GM18508 (cell line): ENCODE data around the gene DCTPP1.
"Not testable (repeated sequence)": the region's sequence is repeated elsewhere in the genome, so short reads cannot be mapped to it uniquely, and the experiment has no call there.

Experiments
- ATAC-seq: cut with Tn5 transposase; IDR thresholded peaks from one replicate; pipeline ENCODE4 v1.9.1; 2021; ENCODE audit warnings: moderate number of reproducible peaks; ENCODE audit not compliant: insufficient read depth, unreplicated experiment

The DCTPP1 gene

DNA sequence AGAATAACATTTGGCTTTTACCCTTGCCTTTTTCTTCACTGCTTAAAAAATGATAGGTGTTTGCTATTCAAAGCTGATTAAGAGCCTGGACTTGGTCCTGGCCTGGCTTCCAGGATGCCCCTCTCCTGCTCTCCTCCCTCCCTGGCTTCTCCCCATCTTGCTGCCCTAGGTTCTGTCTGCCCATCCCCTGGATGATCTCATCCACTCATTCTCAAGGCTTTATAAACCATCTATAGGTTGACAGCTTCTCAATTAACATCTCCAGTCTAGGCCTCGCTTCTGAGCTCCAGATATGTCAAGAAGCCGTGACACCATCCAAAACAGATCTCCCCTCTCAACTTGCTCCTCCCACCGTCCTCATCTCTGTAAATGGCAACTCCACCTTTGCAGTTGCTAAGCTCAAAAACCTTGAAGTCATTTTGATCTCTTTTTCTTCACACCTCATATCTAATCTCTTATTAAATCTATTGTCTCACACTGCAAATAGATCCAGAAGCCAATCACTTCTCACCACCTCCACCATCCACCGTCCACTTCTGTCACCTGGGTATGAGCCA is 13.7 kb downstream of the DCTPP1 start:
- ATAC-seq, result no peak

DNA sequence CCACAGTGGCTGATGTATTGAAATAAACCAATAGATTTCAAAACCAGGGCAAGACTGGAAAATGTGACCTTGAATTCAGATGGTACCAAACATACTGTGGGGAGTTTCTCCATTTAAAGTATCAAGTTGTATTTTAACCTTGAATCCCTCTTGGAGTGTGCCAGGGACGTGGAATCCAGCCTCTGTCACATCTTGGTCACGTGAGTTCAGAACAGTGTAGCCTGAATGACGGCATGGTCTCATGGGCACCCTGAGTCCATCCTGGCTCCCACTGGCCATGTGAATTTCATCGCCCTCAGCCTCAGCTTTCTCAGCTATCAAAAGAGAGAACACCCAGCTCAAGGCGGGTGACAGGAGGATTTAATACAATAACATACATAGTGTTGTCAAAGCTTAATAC is 15.7 kb downstream of the DCTPP1 start:
- ATAC-seq, result no peak

DNA sequence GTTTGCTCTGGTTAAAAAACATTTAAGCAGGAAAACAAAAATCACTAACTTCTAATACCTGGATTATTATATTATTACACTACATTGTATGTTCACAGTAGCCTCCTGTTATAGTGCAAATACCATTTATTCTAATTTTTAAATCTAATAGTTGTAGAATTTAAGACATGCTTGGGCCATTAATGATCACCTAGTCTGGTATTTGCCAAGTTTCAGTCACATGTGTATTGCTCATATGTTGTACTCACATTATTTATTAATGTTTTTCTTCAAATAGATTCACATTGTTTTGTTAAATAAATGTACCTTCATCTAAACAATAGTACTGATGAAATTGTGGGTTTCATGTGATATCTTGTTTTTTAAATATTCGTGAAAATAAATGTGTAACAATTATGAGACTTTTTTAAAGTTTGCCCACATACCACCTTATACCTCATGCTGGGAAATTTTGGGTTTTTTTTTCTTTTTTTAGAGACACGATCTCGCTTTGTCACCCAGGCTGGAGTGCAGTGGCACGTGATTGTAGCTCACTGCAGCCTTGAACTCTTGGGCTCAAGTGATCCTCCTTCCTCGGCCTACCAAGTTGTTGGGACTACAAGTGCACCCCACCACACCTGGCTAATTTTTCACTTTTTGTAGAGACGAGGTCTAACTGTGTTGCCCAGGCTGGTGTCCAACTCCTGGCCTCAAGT is 16.6 kb downstream of the DCTPP1 start:
- ATAC-seq, result no peak

DNA sequence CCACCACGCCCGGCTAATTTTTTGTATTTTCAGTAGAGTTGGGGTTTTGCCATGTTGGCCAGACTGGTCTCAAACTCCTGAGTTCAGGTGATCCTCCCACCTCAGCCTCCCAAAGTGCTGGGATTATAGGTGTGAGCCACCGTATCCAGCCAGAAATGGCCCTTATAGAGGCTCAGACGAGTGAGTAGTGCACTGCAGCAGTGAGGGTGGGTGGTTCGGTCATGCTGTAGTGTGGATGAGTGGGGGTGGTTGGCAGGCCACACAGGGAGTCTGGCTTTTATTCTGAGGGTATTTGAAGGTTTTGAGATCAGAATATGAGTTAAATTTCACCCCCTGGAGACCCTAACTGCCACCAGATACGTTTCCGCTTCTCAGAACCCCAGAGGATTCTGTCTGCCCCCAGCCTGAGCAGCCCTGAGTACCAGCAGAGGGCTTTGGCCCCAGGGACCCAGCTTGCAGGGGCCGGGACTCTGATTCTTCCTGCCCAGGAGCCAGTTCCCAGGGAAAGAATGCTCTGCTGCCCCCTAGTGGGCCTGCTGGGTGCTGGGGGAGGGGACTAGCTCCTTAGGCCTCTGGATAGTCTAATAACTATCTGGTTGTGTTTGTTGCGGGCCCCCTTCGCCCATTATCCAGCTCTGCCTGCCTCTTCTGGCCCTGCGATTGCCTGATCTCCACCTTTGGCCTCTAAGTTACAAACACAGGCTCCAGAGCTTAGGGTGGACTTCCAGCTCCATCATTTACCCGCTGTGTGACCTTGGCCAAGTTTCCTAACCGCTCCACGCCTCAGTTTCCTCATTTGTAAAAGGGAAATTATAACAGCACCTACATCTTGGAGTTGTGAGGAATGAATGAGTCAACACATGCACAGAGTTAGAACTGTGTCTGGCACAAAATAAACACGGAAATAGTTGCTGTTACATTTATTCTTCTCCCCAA is 20.4 kb downstream of the DCTPP1 start:
- no peak for ATAC-seq

DNA sequence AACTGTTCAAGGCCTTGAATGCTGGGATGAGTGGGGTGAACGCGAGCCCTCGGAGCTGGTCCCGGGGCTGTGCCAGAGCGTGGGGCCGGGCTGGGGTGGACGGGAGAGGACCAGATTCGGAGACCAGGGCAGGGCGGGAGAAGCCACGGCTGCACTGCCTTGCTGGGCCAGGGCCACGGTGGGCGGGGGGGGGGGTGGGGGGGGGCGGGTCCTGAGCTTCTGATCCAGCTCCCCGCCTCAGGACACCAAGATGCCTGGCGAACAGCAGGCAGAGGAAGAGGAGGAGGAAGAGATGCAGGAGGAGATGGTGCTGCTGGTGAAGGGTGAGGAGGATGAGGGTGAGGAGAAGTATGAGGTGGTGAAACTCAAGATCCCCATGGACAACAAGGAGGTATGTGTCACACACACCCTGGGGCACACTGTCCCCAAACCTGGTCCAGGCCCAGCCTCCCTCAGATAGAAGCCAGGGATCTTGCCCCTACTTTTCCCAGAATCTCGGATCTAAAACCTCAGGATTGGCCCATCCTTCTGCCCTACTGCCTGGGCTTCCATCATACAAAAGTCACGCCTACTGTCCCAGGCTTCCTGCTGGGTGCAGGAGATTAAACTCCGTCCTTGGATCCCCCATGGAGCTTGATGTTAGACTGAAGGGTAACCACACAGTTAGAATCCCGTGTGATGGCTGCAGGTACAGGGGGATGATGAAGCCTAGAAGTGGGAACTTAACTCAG is 21.9 kb downstream of the DCTPP1 start:
- no peak for ATAC-seq

DNA sequence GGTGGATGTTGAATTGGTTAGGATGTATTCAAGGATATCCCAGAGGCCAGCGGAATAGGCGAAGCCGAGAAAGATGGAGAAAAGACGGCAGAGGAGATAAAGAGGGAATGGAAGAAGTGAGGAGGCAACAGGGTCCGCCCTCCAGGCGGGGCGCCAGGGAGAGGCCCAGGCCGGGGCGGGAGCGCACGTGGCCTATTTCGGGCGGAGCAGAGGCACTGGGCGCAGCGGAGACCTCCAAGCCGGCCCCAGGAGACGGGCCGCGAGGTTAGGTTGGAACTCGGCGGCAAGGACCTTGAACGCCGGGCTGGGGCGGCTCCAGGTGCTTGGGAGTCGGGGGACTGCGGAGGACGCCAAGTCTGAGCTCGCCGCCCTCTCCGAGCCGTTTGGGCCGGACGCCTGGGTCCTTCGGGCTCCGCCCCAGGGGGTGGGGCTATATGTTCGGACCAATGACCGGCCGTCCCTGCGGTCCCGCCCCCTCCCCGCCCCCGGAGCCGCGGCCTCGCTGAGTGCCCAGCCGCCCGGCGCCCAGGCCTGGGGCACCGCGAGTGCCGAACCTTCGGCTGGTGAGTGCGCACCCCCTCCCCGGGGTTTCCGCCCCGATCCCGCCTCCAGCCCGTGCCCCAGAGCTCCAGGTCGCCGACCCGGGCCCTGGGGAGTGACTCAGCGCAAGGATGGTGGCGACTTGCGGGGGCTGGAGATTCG is 22.6 kb downstream of the DCTPP1 start, which contains the start of gene ZNF771:
Gene ZNF771, plus strand, starts transcription at position 505 of the 702 bp plus-strand sequence. CDS start 448 bp downstream, outside the sequence.
- ATAC-seq, result no peak

DNA sequence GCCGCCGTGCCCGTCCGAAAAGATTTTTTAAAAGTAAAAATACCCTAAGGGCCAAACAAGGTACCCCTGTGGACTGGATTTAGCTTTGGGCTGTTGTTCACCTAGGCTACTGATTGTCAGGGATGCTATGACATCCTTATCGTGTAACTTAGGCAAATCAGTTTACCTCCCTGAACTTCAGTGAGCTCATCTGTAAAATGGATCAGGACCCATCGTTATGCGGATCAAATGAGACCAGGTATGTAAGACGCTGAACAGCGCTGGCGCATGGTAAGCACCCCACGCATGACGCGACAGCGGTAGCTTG is 23.1 kb downstream of the DCTPP1 start:
- ATAC-seq, result no peak

DNA sequence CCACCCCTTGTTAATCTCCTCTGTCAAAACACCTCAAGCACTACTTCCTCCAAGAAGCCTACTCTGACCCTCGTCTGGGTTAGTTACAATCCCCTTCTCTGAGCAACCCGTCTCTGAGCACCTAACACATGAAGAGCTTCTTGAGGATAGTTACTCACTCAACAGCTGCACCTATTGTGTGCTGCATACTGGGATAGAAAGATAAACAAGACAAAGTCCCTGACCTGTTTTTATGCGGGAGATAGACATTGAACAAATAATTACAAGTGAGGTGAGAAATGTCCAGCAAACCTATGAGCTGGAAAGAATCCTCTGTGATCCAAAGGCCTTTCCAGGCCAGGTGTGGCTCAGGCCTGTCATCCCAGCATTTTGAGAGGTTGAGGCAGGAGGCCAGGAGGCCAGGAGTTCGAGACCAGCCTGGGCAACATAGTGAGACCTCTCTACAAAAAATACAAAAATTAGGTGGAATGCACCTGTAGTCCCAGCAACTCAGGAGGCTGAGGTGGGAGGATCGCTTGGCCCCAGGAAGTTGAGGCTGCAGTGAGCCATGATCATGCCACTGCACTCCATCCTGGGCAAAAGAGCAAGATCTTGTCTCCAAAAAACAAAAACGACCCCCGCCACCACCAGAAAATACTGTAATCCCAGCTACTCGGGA is 27.9 kb downstream of the DCTPP1 start:
- no peak for ATAC-seq

DNA sequence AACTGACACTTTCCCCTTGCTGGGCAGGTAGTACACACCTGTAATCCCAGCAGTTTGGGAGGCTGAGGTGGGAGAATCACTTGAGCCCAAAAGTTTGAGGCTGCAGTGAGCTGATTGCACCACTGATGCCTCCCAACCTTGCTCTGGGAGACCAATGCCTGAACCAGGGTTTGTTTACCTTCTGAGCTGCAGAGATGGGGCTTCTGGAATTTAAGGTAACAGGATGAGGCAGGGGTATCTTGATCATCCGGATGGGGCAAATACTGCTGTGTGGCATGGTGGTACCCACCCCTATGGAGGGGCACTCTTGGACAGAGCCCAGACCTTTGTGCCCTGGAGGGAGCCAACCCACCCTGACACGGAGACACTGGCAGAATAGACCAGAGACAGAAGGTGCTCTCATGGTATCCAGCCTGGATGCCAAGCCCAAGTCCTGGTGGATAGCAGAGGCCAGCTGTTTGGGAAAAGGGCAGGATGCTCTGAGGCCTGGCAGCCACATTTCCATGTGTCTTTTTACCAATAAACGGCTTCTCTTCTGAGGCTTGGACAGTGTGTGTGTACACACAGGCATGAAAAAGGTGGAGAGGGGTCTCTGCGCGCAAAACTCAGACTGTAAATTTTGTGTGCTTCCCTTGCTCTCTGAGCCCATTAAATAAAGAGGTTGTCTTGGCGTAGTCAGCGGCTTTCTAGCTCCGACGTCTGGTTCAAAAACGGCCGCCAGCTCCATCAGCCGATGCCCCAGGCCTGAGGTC is 30.2 kb downstream of the DCTPP1 start:
- no peak for ATAC-seq

DNA sequence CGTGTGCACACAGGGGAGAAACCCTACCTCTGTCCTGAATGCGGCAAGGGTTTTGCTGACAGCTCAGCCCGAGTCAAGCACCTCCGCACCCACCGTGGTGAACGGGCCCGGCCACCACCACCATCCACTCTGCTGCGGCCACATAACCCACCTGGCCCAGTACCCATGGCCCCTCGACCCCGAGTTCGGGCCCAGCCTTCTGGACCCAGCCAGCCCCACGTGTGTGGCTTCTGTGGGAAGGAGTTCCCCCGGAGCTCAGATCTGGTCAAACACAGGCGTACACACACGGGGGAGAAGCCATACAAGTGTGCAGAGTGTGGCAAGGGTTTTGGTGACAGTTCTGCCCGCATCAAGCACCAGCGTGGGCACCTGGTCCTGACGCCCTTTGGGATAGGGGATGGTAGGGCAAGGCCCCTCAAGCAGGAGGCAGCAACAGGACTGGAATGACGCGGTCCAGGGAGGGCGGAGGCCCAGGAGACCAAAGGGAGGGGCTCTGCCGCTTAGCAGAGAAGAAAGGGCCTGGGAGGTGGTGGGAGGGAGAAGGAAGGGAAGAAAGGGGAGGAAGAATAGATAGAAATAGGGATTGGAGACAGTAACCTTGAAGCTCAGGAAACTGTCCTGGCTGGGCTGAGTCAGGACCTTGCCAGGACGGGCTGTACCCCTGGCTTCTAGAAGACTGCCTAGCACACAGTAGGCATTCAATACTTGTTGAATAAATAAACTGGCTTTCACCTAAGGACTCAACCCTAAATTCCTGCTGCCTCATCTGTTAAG is 31.0 kb downstream of the DCTPP1 start:
- ATAC-seq, result no peak

DNA sequence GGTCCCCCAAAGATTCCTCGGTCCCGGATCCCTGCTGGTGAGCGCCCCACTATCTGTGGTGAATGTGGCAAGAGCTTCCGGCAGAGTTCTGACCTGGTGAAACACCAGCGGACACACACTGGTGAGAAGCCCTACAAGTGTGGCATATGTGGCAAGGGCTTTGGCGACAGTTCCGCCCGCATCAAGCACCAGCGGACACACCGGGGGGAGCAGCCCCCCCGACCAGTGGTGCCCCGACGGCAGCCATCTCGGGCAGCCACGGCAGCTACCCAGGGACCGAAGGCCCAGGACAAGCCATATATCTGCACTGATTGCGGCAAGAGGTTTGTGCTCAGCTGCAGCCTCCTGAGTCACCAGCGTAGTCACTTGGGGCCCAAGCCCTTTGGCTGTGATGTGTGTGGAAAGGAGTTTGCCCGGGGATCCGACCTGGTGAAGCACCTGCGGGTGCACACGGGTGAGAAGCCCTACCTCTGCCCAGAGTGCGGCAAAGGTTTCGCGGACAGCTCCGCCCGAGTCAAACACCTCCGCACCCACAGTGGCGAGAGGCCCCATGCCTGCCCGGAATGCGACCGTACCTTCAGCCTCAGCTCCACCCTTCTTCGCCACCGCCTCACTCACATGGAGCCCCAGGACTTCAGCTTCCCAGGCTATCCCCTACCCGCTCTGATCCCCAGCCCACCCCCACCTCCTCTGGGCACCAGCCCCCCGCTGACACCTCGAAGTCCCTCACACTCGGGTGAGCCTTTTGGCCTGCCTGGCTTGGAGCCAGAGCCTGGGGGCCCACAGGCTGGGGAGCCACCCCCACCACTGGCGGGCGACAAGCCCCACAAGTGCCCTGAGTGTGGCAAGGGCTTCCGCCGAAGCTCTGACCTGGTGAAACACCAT is 31.8 kb downstream of the DCTPP1 start:
- no peak for ATAC-seq

DNA sequence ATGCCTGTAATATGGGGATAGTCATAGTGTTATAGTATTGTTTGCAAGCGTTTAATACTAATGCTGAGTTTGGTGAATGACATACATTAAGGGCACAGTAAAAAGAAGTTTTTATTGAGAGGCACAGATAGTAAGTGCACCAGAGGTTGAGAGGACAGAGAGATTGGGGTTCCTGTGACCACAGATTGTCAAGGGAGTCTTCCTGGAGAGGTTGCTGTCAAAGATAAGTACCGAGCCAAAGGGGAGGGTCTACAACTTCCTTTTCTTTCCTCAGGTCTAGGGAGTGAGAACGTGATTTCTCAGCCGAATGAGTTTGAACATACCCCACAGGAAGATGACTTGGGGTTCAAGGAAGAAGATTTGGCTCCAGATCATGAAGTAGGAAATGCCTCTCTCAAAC is 32.8 kb downstream of the DCTPP1 start:
- ATAC-seq, result no peak

DNA sequence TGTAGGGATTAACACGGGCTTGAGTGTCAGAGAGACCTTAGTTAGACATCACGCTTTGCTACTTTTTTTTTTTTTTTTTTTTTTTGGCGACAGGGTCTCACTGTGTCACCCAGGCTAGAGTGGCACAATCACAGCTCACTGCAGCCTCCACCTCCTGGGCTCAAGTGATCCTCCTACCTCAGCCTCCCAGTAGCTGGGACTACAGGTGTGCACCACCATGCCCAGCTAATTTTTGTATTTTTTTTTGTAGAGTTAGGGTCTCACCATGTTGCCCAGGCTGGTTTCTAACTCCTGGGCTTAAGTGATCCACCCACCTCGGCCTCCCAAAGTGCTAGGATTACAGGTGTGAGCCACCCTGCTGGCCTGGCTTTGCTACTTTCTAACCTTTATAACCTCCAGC is 33.2 kb downstream of the DCTPP1 start:
- not testable (repeated sequence) for ATAC-seq

DNA sequence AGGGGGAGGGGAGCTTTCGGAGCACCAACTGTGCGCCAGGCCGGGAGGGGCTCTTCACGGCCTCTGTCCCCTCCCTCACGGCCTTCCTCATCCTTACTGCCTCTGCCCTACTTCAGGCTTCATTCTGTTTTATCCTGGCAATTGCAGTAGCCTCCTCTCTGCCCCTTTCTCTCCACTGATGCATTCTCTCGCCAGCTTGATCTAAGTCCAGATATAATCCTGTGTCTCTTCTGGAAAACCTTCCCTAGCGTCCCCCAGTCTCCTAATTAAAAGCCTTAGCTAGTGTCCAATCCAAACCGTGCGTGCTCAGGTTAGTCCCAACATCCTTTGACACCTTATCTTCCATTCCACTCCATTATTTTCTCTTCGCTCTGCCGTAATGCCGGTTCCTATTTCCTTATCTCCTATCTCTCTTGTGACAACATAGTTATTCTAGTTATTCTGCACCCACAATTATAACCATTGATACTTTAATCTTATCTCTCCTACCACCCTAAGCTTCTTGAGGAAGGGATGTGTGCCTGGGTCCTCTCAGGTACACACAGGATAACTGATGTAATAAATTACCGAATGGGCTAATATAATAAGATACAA is 33.7 kb downstream of the DCTPP1 start:
- no peak for ATAC-seq

DNA sequence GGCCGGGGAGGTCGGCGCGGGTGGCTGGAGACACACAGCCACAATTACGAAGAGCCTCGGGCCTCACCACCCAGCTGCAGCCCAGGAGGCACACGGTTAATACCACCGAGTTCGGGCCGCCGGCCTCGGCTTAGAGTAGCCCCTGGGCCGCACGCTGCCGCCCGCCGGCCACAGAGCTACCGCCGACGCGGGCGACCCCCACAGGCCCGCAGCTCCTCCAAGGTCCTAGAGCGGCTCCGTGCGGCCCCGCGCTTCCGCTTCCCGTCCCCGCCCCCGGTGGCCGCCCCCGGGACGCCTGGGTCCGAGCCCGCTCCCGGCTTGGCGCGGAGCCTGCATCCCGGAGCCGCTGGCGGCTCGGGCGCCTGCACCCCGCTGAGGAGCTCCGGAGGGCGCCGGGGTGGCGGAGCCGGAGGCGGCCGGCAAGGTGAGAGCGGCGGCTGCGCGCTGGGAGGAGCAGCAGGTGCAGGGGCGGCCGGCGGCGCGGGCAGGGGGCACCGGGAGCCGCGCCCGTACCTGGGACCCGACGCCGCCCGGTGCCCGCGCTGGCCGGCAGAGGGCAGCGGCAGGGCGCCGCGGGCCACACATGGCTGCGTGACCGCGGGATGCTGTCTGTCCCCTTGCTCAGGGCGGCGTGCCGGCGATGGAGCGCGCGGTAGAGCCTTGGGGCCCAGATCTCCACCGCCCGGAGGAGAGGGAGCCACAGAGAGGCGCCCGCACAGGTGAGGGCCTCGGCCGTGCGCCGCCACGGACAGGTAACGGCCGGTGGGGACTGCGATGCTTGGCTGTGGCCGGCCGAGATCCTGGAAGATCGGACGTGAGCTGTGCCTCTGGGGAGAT is 34.5 kb downstream of the DCTPP1 start, which contains the start of gene ZNF48:
Gene ZNF48, plus strand, starts transcription at position 266 of the 837 bp plus-strand sequence. Its CDS starts 375 bp downstream, at position 641.
- no peak for ATAC-seq
